ENCODE results near the gene SPATA21. TPM values are rescaled to one million over a fixed set of nuclear protein-coding genes. Genes with fewer than 3 reads are reported as not detected.

Gene SPATA21
- total and polyA plus RNA-seq, 10 of the 15 experiments (the other 5 are each of a cell fraction or from before 2014, with no cell fraction given): 0.05 to 1.1 (median 0.24) TPM; not detected in 1

DNA sequence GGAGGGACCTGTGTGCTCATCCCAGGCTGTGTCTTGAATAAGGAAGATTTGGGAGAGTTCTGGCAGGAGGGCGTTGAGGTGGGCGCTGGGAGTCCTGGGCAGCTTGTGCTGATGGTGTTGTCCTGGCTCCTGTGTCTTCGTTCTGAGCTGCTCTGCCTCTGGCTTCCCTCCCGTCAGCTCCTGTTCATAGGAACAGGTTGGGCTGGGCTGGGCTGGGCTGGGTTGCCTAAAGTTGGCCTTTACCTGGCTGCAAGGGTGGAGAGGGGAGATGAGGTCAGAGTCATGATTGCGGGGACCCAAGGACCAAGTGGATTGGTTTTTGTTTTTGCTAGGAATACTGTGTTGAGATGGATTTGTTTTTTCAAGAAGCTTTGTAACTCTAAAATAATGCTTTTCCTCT is 12.4 kb upstream of the SPATA21 start:
- FAIRE-seq: no peak
- no peak for TF ChIP-seq ZNF384 (IDR thresholded peaks at IDR 0.05; ENCODE audit: borderline replicate concordance, low read depth, low read length)
- peaks cover 19% of the 10 kb centered on the region for H3K79me2 ChIP-seq (ENCODE audit: control insufficient read depth, insufficient read depth, low read length)
- ATAC-seq: no peak
- SMC1A ChIA-PET (ENCODE audit: uncharacterized antibody, unreplicated experiment): interaction anchor here (0.5 to 4.0 kb wide), 2 partner anchors 8 to 50 kb away, joined by 3 to 30 read pairs; partner anchors contain the start of gene NECAP2
- H2AFZ ChIP-seq (ENCODE audit: control insufficient read depth, low read depth, low read length): no peak overlapping the region
- DNase-seq (ENCODE audit: low read depth, low spot score): no peak
- H3K4me1 ChIP-seq (ENCODE audit: control insufficient read depth, insufficient read depth, low read length): peaks cover 28% of the 10 kb centered on the region
- H3K9me3 ChIP-seq (replicated peaks; ENCODE audit: control insufficient read depth, insufficient read depth, low read length): no peaks in the 10 kb centered on the region
- H3K27ac ChIP-seq (ENCODE audit: control insufficient read depth, insufficient read depth): peak overlapping the region; percentile 80
- no TSS peak for BruUV-seq (replicated peaks)
- CTCF ChIA-PET: interaction anchor here (0.8 to 6.1 kb wide), 3 partner anchors 9 to 24 kb away, joined by 3 to 50 read pairs (median 3); partner anchors contain the start of gene NECAP2
- POLR2A ChIA-PET: interaction anchor here (0.5 to 1.5 kb wide), 7 partner anchors 9 to 447 kb away, joined by 3 to 11 read pairs (median 4); partner anchors contain the start of gene NECAP2
- WGBS (ENCODE audit: insufficient coverage, insufficient replicate concordance, low lambda C conversion rate, missing lambda C conversion rate): 100% methylated on average over 5 of the region's 5 CpGs
- RAD21 ChIA-PET (ENCODE audit: unreplicated experiment): interaction anchor here (0.7 to 1.2 kb wide), 4 partner anchors 10 to 81 kb away, joined by 3 to 5 read pairs (median 3); no protein-coding TSS in a partner anchor
- peaks cover 24 to 28% of the 10 kb centered on the region in 2 experiments; a peak in 3 of 4 replicates for H3K36me3 ChIP-seq (ENCODE audit: control insufficient read depth in 2 of 2, insufficient read depth in 2 of 2, low read length in 1 of 2)
- H3K9ac ChIP-seq (ENCODE audit: control insufficient read depth, insufficient read depth, low read length): no peak overlapping the region
- intact Hi-C loops (cut with micrococcal nuclease; ENCODE audit: unreplicated experiment): loop anchor here (10.0 kb wide), 1 partner anchor 505 kb away; no protein-coding TSS in a partner anchor
- no peaks in the 10 kb centered on the region for H3K27me3 ChIP-seq (replicated peaks in 1 of 2; ENCODE audit: control insufficient read depth in 2 of 2, insufficient read depth in 2 of 2, low read length in 1 of 2)
- no peak overlapping the region for H3K4me3 ChIP-seq
- peak overlapping the region; percentile 22; the same call in 1 of the 2 replicates for H3K4me2 ChIP-seq (ENCODE audit: control insufficient read depth, insufficient read depth)
- in situ Hi-C loops (cut with MboI): no loop called here
- H4K20me1 ChIP-seq (ENCODE audit: control insufficient read depth, insufficient read depth): no peaks in the 10 kb centered on the region

DNA sequence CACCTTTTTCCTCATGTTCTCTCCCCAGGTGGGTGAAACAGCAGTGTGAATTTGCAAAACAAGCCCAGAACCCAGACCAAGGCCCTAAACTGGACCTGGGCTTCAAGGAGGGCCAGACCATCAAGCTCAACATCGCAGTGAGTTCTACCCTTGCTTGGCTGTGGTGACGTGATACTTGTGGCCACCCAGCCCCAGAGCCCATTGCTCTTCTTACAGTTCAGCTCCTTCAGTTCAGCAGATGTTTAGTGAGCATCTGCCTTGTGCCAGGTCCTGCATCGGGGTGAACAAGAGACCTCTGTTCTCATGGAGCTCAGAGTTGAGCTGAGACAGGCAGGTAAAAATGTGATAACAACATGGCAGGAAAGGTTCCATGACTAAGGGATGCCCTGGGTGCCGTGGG is 11.8 kb upstream of the SPATA21 start:
- no peak for TF ChIP-seq TARDBP (IDR thresholded peaks at IDR 0.05; ENCODE audit: borderline replicate concordance)
- TF ChIP-seq POLR2A (IDR thresholded peaks at IDR 0.05; ENCODE audit: low read depth, low read length): 0 out of 2 replicates have a peak, but pooled peaks have one; percentile 27
- peaks cover 24 to 29% of the 10 kb centered on the region in 2 experiments; a peak in 3 of 4 replicates for H3K36me3 ChIP-seq (ENCODE audit: control insufficient read depth in 2 of 2, insufficient read depth in 2 of 2, low read length in 1 of 2)
- WGBS (ENCODE audit: insufficient coverage, insufficient replicate concordance, low lambda C conversion rate, missing lambda C conversion rate): 92% methylated on average over 4 of the region's 4 CpGs
- peaks cover 20% of the 10 kb centered on the region for H3K79me2 ChIP-seq (ENCODE audit: control insufficient read depth, insufficient read depth, low read length)
- no TSS peak for BruUV-seq (replicated peaks)
- in situ Hi-C loops (cut with MboI) (no loop called here), intact Hi-C loops (cut with micrococcal nuclease; ENCODE audit: unreplicated experiment) (loop anchor here (10.0 kb wide), 1 partner anchor 506 kb away; no protein-coding TSS in a partner anchor)
- no peaks in the 10 kb centered on the region for H3K27me3 ChIP-seq (replicated peaks in 1 of 2; ENCODE audit: control insufficient read depth in 2 of 2, insufficient read depth in 2 of 2, low read length in 1 of 2)
- no peak for ATAC-seq
- no peak overlapping the region for H3K9ac ChIP-seq (ENCODE audit: control insufficient read depth, insufficient read depth, low read length)
- H3K27ac ChIP-seq (ENCODE audit: control insufficient read depth, insufficient read depth): 0 out of 2 replicates have a peak overlapping the region, but pooled peaks have one; percentile 80
- H3K4me1 ChIP-seq (ENCODE audit: control insufficient read depth, insufficient read depth, low read length): peaks cover 29% of the 10 kb centered on the region
- FAIRE-seq: no peak
- POLR2A ChIA-PET: interaction anchor here (0.5 to 1.5 kb wide), 5 partner anchors 8 to 446 kb away, joined by 3 to 10 read pairs (median 4); partner anchors contain the start of gene NECAP2
- H3K4me2 ChIP-seq (ENCODE audit: control insufficient read depth, insufficient read depth): peak overlapping the region; percentile 22; the same call in 1 of the 2 replicates
- RAD21 ChIA-PET (ENCODE audit: unreplicated experiment): interaction anchor here (0.9 to 1.2 kb wide), 2 partner anchors 78 to 81 kb away, joined by 3 to 5 read pairs; no protein-coding TSS in a partner anchor
- SMC1A ChIA-PET (ENCODE audit: uncharacterized antibody, unreplicated experiment): interaction anchor here (0.5 to 4.0 kb wide), 2 partner anchors 8 to 50 kb away, joined by 3 to 30 read pairs; partner anchors contain the start of gene NECAP2
- DNase-seq (ENCODE audit: low read depth, low spot score): no peak
- H2AFZ ChIP-seq (ENCODE audit: control insufficient read depth, low read depth, low read length): no peak overlapping the region
- no peak overlapping the region for H3K4me3 ChIP-seq
- no peaks in the 10 kb centered on the region for H3K9me3 ChIP-seq (replicated peaks; ENCODE audit: control insufficient read depth, insufficient read depth, low read length)
- no peaks in the 10 kb centered on the region for H4K20me1 ChIP-seq (ENCODE audit: control insufficient read depth, insufficient read depth)
- CTCF ChIA-PET: interaction anchor here (1.4 to 6.1 kb wide), 2 partner anchors 8 to 23 kb away, joined by 3 to 50 read pairs; partner anchors contain the start of gene NECAP2

Measured in GM12878 (cell line).